Ureter (tissue), 1 donor: ENCODE measurements around the gene ARL15. TPM values are rescaled to one million over a fixed set of nuclear protein-coding genes. Genes with fewer than 3 reads are reported as not detected.

Experiments used
- DNase-seq: peaks from one replicate; pipeline ENCODE4 v3.0.0-alpha.2; 2020; ENCODE audit warnings: low spot score
- total RNA-seq: library from RNA; stranded (reverse); gene quantifications from one replicate; pipeline ENCODE4 v1.2.4, GENCODE V29; 2023
- donor health status: DM: yes; HTN: yes; CAD: no.

Gene ARL15
- total RNA-seq, 1 donor from 2014 or later: 48.0 TPM

- DNase-seq: no peak
These were observed 270.4 kb downstream of the ARL15 start for GRCh38 chr5:54040018-54040417.

GRCh38 chr5:54037205-54037604, 273.2 kb downstream of the ARL15 start:
- no peak for DNase-seq

- no peak for DNase-seq
These were observed 279.4 kb downstream of the ARL15 start for GRCh38 chr5:54030981-54031380.

GRCh38 chr5:54024466-54024865, 285.9 kb downstream of the ARL15 start:
- no peak for DNase-seq

GRCh38 chr5:54022223-54022622, 288.1 kb downstream of the ARL15 start:
- DNase-seq: no peak

GRCh38 chr5:54021431-54022164, 288.8 kb downstream of the ARL15 start:
- DNase-seq: no peak

- DNase-seq: no peak
These were observed 291.9 kb downstream of the ARL15 start for GRCh38 chr5:54018438-54018837.

- DNase-seq: no peak
These were observed 292.8 kb downstream of the ARL15 start for GRCh38 chr5:54017580-54017979.

GRCh38 chr5:54013556-54014194, 296.7 kb downstream of the ARL15 start:
- no peak for DNase-seq

- DNase-seq: no peak
These were observed 300.5 kb downstream of the ARL15 start for GRCh38 chr5:54009828-54010227.

GRCh38 chr5:54009357-54009756, 301.0 kb downstream of the ARL15 start:
- DNase-seq: no peak

- DNase-seq: no peak
These were observed 302.3 kb downstream of the ARL15 start for GRCh38 chr5:54007827-54008777.

GRCh38 chr5:54004697-54005096, 305.7 kb downstream of the ARL15 start:
- DNase-seq: no peak

- DNase-seq: no peak
These were observed 307.6 kb downstream of the ARL15 start for GRCh38 chr5:54002779-54003178.

GRCh38 chr5:54001976-54002775, 308.2 kb downstream of the ARL15 start:
- DNase-seq: no peak

- DNase-seq: no peak
These were observed 310.4 kb downstream of the ARL15 start for GRCh38 chr5:54000011-54000410.

- no peak for DNase-seq
These were observed 312.4 kb downstream of the ARL15 start for GRCh38 chr5:53997736-53998627.

- DNase-seq: no peak
These were observed 314.4 kb downstream of the ARL15 start for GRCh38 chr5:53996008-53996407.

- no peak for DNase-seq
These were observed 316.2 kb downstream of the ARL15 start for GRCh38 chr5:53994148-53994547.

- no peak for DNase-seq
These were observed 318.4 kb downstream of the ARL15 start for GRCh38 chr5:53991942-53992341.
